ENCODE data around the gene IL13RA1.

- TF ChIP-seq CTCF (IDR thresholded peaks at IDR 0.05 in 4 of 5, conservative IDR thresholded peaks at IDR 0.05 in 1 of 5) (no peak), POLR2A (IDR thresholded peaks at IDR 0.05) (no peak)
These were observed 1.7 kb downstream of the IL13RA1 start for GRCh38 chrX:118729042-118729652.
